ENCODE measurements around the gene DGKZ. TPM values are rescaled to one million over a fixed set of nuclear protein-coding genes. Genes with fewer than 3 reads are reported as not detected.

Gene DGKZ
- total and polyA plus RNA-seq, 2 experiments from 2014 or later = 21.4 to 62.7 TPM

GRCh38 chr11:46414466-46414796 lies 67.2 kb downstream of the DGKZ start:
- peaks cover 5% of the 10 kb centered on the region; the same call in 1 of the 2 replicates for H3K36me3 ChIP-seq (ENCODE audit: low read depth)
- H3K9me2 ChIP-seq (ENCODE audit: insufficient read depth) = no peaks in the 10 kb centered on the region
- no peak overlapping the region for H2AFZ ChIP-seq
- H3K79me2 ChIP-seq (ENCODE audit: insufficient read depth) = no peaks in the 10 kb centered on the region
- no peaks in the 10 kb centered on the region for H3K4me1 ChIP-seq (ENCODE audit: insufficient read depth)
- no peak overlapping the region for H3K4me3 ChIP-seq
- 97 to 98% methylated on average over 5 of the region's 5 CpGs for WGBS, 2 experiments (ENCODE audit: low coverage in 1 of 2, low lambda C conversion rate in 2 of 2, missing lambda C conversion rate in 2 of 2)
- H3K27ac ChIP-seq = no peak overlapping the region
- TF ChIP-seq EZH2phosphoT487 (IDR thresholded peaks at IDR 0.05; ENCODE audit: insufficient read depth, low read depth) (no peak), EZH2 (IDR thresholded peaks at IDR 0.05; ENCODE audit: insufficient read depth, poor library complexity, severe bottlenecking) (no peak)
- H3K9ac ChIP-seq = no peak overlapping the region
- H3F3A ChIP-seq (ENCODE audit: insufficient read depth) = no peaks in the 10 kb centered on the region
- H3K27me3 ChIP-seq (replicated peaks; ENCODE audit: insufficient read depth) = no peaks in the 10 kb centered on the region
- no peak for DNase-seq
- H3K4me2 ChIP-seq (ENCODE audit: unreplicated experiment) = no peak overlapping the region
- no peaks in the 10 kb centered on the region for H3K9me3 ChIP-seq (ENCODE audit: low read depth)
- in situ Hi-C loops (cut with MboI) = no loop called here
- no peaks in the 10 kb centered on the region for H4K20me1 ChIP-seq (ENCODE audit: insufficient read depth)

DNA sequence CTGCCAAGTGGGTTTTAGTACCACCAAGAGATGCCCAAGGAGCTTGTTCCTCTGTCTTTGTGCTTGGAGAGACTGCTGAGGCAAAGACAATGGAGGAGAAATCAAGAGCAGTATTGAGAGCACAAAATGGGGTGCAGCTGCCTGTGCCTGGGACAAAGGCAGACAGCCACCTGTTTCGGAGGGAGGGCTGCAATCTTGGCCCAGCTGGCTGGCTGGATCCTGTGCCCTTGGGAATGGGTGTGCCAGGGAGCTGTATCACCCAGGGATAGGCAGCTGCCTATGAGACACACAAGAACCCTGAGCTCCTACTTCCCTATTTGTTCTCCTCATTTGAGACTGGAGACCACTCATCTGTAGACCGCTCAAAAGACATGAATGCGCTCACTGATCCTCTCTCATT lies 67.6 kb downstream of the DGKZ start:
- Histone ChIP-seq H3F3A (ENCODE audit: insufficient read depth) (no peaks in the 10 kb centered on the region), H3K9me2 (ENCODE audit: insufficient read depth) (no peaks in the 10 kb centered on the region), H3K36me3 (ENCODE audit: low read depth) (peaks cover 5% of the 10 kb centered on the region; the same call in 1 of the 2 replicates), H3K4me3 (no peak overlapping the region), H3K4me1 (ENCODE audit: insufficient read depth) (no peaks in the 10 kb centered on the region), H2AFZ (no peak overlapping the region), H3K27me3 (replicated peaks; ENCODE audit: insufficient read depth) (no peaks in the 10 kb centered on the region), H3K9me3 (ENCODE audit: low read depth) (no peaks in the 10 kb centered on the region), H3K4me2 (ENCODE audit: unreplicated experiment) (no peak overlapping the region), H4K20me1 (ENCODE audit: insufficient read depth) (no peaks in the 10 kb centered on the region), H3K79me2 (ENCODE audit: insufficient read depth) (no peaks in the 10 kb centered on the region), H3K9ac (no peak overlapping the region), H3K27ac (no peak overlapping the region)
- WGBS, 2 experiments (ENCODE audit: low coverage in 1 of 2, low lambda C conversion rate in 2 of 2, missing lambda C conversion rate in 2 of 2) = 66 to 67% methylated on average over 3 of the region's 3 CpGs
- in situ Hi-C loops (cut with MboI) = no loop called here
- no peak for DNase-seq
- TF ChIP-seq EZH2 (IDR thresholded peaks at IDR 0.05; ENCODE audit: insufficient read depth, poor library complexity, severe bottlenecking) = no peak
- no peak for TF ChIP-seq EZH2phosphoT487 (IDR thresholded peaks at IDR 0.05; ENCODE audit: insufficient read depth, low read depth)

DNA sequence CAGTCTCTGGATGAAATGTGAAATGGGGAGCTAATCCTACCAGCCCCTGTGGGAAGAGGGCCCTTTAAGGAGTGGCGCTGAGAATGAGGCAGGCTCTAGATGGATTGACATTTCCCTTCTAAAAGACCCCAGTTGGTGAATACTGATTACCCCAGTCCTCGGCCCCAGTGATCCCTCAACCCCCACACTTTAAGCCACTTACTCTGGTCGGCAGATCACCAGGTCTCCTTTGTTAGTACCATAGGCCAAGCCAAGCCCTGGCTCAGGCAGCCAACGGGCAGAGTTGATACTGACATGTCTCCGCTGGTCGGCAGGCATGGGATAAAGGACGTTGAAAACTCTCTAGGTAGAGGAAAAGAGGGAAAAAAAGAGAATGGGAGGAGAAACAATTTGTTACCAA lies 70.4 kb downstream of the DGKZ start:
- no peaks in the 10 kb centered on the region for H4K20me1 ChIP-seq (ENCODE audit: insufficient read depth)
- no peaks in the 10 kb centered on the region for H3K27me3 ChIP-seq (replicated peaks; ENCODE audit: insufficient read depth)
- 82 to 87% methylated on average over 7 of the region's 7 CpGs for WGBS, 2 experiments (ENCODE audit: low coverage in 1 of 2, low lambda C conversion rate in 2 of 2, missing lambda C conversion rate in 2 of 2)
- no peak overlapping the region for H3K4me3 ChIP-seq
- H3K27ac ChIP-seq = no peak overlapping the region
- H3K79me2 ChIP-seq (ENCODE audit: insufficient read depth) = no peaks in the 10 kb centered on the region
- no peak overlapping the region for H3K4me2 ChIP-seq (ENCODE audit: unreplicated experiment)
- no peaks in the 10 kb centered on the region for H3K4me1 ChIP-seq (ENCODE audit: insufficient read depth)
- in situ Hi-C loops (cut with MboI) = no loop called here
- no peak overlapping the region for H2AFZ ChIP-seq
- H3K9me2 ChIP-seq (ENCODE audit: insufficient read depth) = no peaks in the 10 kb centered on the region
- no peaks in the 10 kb centered on the region for H3F3A ChIP-seq (ENCODE audit: insufficient read depth)
- TF ChIP-seq EZH2 (IDR thresholded peaks at IDR 0.05; ENCODE audit: insufficient read depth, poor library complexity, severe bottlenecking) (no peak), EZH2phosphoT487 (IDR thresholded peaks at IDR 0.05; ENCODE audit: insufficient read depth, low read depth) (no peak)
- H3K9ac ChIP-seq = no peak overlapping the region
- no peaks in the 10 kb centered on the region for H3K9me3 ChIP-seq (ENCODE audit: low read depth)
- H3K36me3 ChIP-seq (ENCODE audit: low read depth) = peaks cover 5% of the 10 kb centered on the region; the same call in 1 of the 2 replicates
- no peak for DNase-seq

DNA sequence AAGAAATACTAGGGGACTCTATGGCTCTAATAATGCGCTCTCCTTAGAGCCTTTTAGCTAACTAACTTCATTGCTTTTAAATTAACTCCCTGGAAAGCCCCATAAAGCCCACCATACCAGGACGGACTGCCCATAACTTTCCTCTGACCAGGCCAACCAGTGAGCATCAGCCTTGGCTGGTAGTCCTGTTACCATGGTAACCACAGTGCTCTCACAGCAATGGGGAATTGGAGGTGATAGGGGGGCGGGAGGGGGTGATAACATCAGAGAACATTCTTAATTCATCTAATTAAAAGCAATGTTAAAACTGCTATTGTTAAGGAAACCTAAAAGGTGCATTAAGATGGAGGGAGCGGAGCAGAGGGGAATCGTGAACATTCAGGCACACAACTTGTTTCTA lies 71.5 kb downstream of the DGKZ start:
- Histone ChIP-seq H3K36me3 (ENCODE audit: low read depth) (peaks cover 5% of the 10 kb centered on the region; the same call in 1 of the 2 replicates), H3K4me1 (ENCODE audit: insufficient read depth) (no peaks in the 10 kb centered on the region), H3K9me3 (ENCODE audit: low read depth) (no peaks in the 10 kb centered on the region), H3K4me3 (no peak overlapping the region), H3F3A (ENCODE audit: insufficient read depth) (no peaks in the 10 kb centered on the region), H4K20me1 (ENCODE audit: insufficient read depth) (no peaks in the 10 kb centered on the region), H3K9me2 (ENCODE audit: insufficient read depth) (no peaks in the 10 kb centered on the region), H2AFZ (no peak overlapping the region), H3K27me3 (replicated peaks; ENCODE audit: insufficient read depth) (no peaks in the 10 kb centered on the region), H3K79me2 (ENCODE audit: insufficient read depth) (no peaks in the 10 kb centered on the region), H3K4me2 (ENCODE audit: unreplicated experiment) (no peak overlapping the region), H3K27ac (no peak overlapping the region), H3K9ac (no peak overlapping the region)
- in situ Hi-C loops (cut with MboI) = no loop called here
- TF ChIP-seq EZH2 (IDR thresholded peaks at IDR 0.05; ENCODE audit: insufficient read depth, poor library complexity, severe bottlenecking) (no peak), EZH2phosphoT487 (IDR thresholded peaks at IDR 0.05; ENCODE audit: insufficient read depth, low read depth) (no peak)
- WGBS, 2 experiments (ENCODE audit: low coverage in 1 of 2, low lambda C conversion rate in 2 of 2, missing lambda C conversion rate in 2 of 2) = 98 to 99% methylated on average over 5 of the region's 5 CpGs
- DNase-seq = no peak

GRCh38 chr11:46420513-46420912 lies 73.2 kb downstream of the DGKZ start:
- H2AFZ ChIP-seq = no peak overlapping the region
- 94 to 100% methylated on average over 1 of the region's 1 CpG for WGBS, 2 experiments (ENCODE audit: low coverage in 1 of 2, low lambda C conversion rate in 2 of 2, missing lambda C conversion rate in 2 of 2)
- H3K9me2 ChIP-seq (ENCODE audit: insufficient read depth) = no peaks in the 10 kb centered on the region
- no peak overlapping the region for H3K27ac ChIP-seq
- H3F3A ChIP-seq (ENCODE audit: insufficient read depth) = no peaks in the 10 kb centered on the region
- no peaks in the 10 kb centered on the region for H3K9me3 ChIP-seq (ENCODE audit: low read depth)
- no peak for TF ChIP-seq EZH2phosphoT487 (IDR thresholded peaks at IDR 0.05; ENCODE audit: insufficient read depth, low read depth)
- no peak for TF ChIP-seq EZH2 (IDR thresholded peaks at IDR 0.05; ENCODE audit: insufficient read depth, poor library complexity, severe bottlenecking)
- no peaks in the 10 kb centered on the region for H4K20me1 ChIP-seq (ENCODE audit: insufficient read depth)
- H3K79me2 ChIP-seq (ENCODE audit: insufficient read depth) = no peaks in the 10 kb centered on the region
- no peaks in the 10 kb centered on the region for H3K4me1 ChIP-seq (ENCODE audit: insufficient read depth)
- no peak for DNase-seq
- in situ Hi-C loops (cut with MboI) = no loop called here
- H3K4me3 ChIP-seq = no peak overlapping the region
- H3K4me2 ChIP-seq (ENCODE audit: unreplicated experiment) = no peak overlapping the region
- peaks cover 5% of the 10 kb centered on the region; the same call in 1 of the 2 replicates for H3K36me3 ChIP-seq (ENCODE audit: low read depth)
- H3K27me3 ChIP-seq (replicated peaks; ENCODE audit: insufficient read depth) = no peaks in the 10 kb centered on the region
- no peak overlapping the region for H3K9ac ChIP-seq

All from GM23248 (cell line).